COLO668 (cell line): ENCODE measurements around the gene CPA1.

Source experiments
- DNase-seq: peaks from one replicate; lab custom pipeline; 2025; ENCODE audit not compliant: unreplicated experiment; lab: John Stamatoyannopoulos, UW

Gene CPA1

GRCh38 chr7:130393841-130394411 is 13.6 kb downstream of the CPA1 start:
- no peak for DNase-seq

- DNase-seq = no peak
Observed at GRCh38 chr7:130394421-130395195, 14.3 kb downstream of the CPA1 start.

GRCh38 chr7:130395421-130395820 is 15.1 kb downstream of the CPA1 start:
- DNase-seq = no peak

GRCh38 chr7:130396109-130396508 is 15.8 kb downstream of the CPA1 start:
- DNase-seq = no peak

GRCh38 chr7:130397051-130397757 is 16.9 kb downstream of the CPA1 start:
- DNase-seq = no peak

GRCh38 chr7:130397758-130398073 is 17.4 kb downstream of the CPA1 start:
- no peak for DNase-seq

GRCh38 chr7:130398526-130399090 is 18.3 kb downstream of the CPA1 start:
- DNase-seq = no peak

GRCh38 chr7:130400120-130400572 is 19.9 kb downstream of the CPA1 start:
- no peak for DNase-seq

GRCh38 chr7:130401101-130401500 is 20.8 kb downstream of the CPA1 start:
- no peak for DNase-seq

- DNase-seq = no peak
Observed at GRCh38 chr7:130401578-130401977, 21.3 kb downstream of the CPA1 start.

GRCh38 chr7:130405003-130405402 is 24.7 kb downstream of the CPA1 start:
- DNase-seq = no peak

- no peak for DNase-seq
Observed at GRCh38 chr7:130409067-130409711, 28.9 kb downstream of the CPA1 start.

GRCh38 chr7:130409712-130410072 is 29.4 kb downstream of the CPA1 start:
- no peak for DNase-seq

- no peak for DNase-seq
Observed at GRCh38 chr7:130410868-130411541, 30.7 kb downstream of the CPA1 start.

GRCh38 chr7:130413201-130413600 is 32.9 kb downstream of the CPA1 start:
- no peak for DNase-seq

GRCh38 chr7:130415006-130415405 is 34.7 kb downstream of the CPA1 start:
- no peak for DNase-seq

- no peak for DNase-seq
Observed at GRCh38 chr7:130417213-130417612, 36.9 kb downstream of the CPA1 start.

- DNase-seq = no peak
Observed at GRCh38 chr7:130418306-130418705, 38.0 kb downstream of the CPA1 start.

- no peak for DNase-seq
Observed at GRCh38 chr7:130419658-130420057, 39.4 kb downstream of the CPA1 start.

GRCh38 chr7:130420943-130421578 is 40.8 kb downstream of the CPA1 start:
- no peak for DNase-seq
